HL-60 (cell line): Measurements from ENCODE around the gene APC2.

Experiments
- DNase-seq, 2 experiments: peaks; one replicate each; pipeline ENCODE4 v3.0.0-alpha.2; 2010 to 2020; ENCODE audit warnings: low read depth in 1 of 2, low spot score in 1 of 2
- H3K27ac ChIP-seq: fragments of 250-450 bp; sonication (Bioruptor Pico); replicated peaks from 2 replicates; pipeline ENCODE4 v1.5.1; 2020; ENCODE audit warnings: mild to moderate bottlenecking, moderate library complexity
- H3K27me3 ChIP-seq: fragments of 250-450 bp; sonication (Bioruptor Pico); 2 replicates; pipeline ENCODE4 v1.5.1; 2021; ENCODE audit warnings: mild to moderate bottlenecking, moderate library complexity; ENCODE audit not compliant: insufficient read depth, poor library complexity, severe bottlenecking
- H3K4me3 ChIP-seq: replicated peaks from 2 replicates; pipeline ENCODE4 v1.5.1; 2011; ENCODE audit warnings: mild to moderate bottlenecking, control low read depth, low read length; ENCODE audit not compliant: insufficient read depth
- GABPA ChIP-seq: IDR thresholded peaks from 2 replicates; pipeline ENCODE4 v1.6.1; 2012; ENCODE audit warnings: low read depth
- POLR2AphosphoS5 ChIP-seq: IDR thresholded peaks from 2 replicates; pipeline ENCODE4 v1.6.1; 2012; ENCODE audit warnings: low read depth
- SPI1 ChIP-seq: IDR thresholded peaks from 2 replicates; pipeline ENCODE4 v1.6.1; 2012; ENCODE audit warnings: low read depth, mild to moderate bottlenecking, borderline replicate concordance
- TF ChIP-seq, protein P1 (sequence below): IDR thresholded peaks from 2 replicates; pipeline ENCODE4 v1.6.1; 2012; ENCODE audit warnings: low read depth; ENCODE audit not compliant: insufficient replicate concordance
- TF ChIP-seq, protein P2 (sequence below): IDR thresholded peaks from one replicate; pipeline ENCODE4 v1.5.1; 2011; ENCODE audit warnings: low read length, control low read depth, inconsistent platforms; ENCODE audit not compliant: insufficient read depth

Gene APC2

DNA sequence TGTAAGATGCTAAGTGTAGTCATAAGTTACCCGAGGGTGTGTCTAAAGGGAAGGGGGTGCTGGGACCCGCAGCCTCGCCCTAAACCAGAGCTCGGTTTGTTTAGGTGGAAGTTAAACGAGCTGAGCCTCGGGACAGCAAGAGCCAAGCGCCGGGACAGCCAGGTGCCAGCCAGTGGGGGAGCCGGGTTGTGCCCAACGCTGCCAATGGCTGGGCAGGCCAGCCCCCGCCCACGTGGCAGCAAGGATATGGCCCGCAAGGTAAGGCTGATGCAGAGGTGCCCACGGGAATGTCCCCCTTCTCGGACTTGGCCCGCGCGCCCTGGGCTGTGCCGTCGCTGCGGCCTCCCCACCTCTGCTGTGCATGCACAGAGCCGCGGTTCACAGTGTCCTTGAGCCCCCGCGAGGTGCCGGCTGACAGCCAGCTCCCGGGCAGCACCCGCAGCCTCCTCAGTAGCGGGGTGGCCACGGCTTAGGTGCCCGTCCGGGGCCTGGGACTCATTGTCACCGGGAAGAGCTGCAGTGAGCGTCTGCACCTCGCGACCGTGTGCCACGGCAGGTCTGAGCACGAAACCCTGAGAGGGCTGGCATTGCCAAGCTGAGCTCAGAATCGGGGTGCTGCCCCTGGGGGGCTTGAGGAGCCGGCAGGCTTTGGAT is 21.1 kb upstream of the APC2 start:
- Histone ChIP-seq H3K4me3 (no peak overlapping the region), H3K27me3 (no peaks in the 10 kb centered on the region), H3K27ac (no peak overlapping the region)
- DNase-seq = no peak
- no peak; the same call in 1 of the 2 replicates for TF ChIP-seq POLR2AphosphoS5
- no peak for TF ChIP-seq SPI1
- TF ChIP-seq, protein P1, sequence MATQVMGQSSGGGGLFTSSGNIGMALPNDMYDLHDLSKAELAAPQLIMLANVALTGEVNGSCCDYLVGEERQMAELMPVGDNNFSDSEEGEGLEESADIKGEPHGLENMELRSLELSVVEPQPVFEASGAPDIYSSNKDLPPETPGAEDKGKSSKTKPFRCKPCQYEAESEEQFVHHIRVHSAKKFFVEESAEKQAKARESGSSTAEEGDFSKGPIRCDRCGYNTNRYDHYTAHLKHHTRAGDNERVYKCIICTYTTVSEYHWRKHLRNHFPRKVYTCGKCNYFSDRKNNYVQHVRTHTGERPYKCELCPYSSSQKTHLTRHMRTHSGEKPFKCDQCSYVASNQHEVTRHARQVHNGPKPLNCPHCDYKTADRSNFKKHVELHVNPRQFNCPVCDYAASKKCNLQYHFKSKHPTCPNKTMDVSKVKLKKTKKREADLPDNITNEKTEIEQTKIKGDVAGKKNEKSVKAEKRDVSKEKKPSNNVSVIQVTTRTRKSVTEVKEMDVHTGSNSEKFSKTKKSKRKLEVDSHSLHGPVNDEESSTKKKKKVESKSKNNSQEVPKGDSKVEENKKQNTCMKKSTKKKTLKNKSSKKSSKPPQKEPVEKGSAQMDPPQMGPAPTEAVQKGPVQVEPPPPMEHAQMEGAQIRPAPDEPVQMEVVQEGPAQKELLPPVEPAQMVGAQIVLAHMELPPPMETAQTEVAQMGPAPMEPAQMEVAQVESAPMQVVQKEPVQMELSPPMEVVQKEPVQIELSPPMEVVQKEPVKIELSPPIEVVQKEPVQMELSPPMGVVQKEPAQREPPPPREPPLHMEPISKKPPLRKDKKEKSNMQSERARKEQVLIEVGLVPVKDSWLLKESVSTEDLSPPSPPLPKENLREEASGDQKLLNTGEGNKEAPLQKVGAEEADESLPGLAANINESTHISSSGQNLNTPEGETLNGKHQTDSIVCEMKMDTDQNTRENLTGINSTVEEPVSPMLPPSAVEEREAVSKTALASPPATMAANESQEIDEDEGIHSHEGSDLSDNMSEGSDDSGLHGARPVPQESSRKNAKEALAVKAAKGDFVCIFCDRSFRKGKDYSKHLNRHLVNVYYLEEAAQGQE = no peak
- TF ChIP-seq, protein P2, sequence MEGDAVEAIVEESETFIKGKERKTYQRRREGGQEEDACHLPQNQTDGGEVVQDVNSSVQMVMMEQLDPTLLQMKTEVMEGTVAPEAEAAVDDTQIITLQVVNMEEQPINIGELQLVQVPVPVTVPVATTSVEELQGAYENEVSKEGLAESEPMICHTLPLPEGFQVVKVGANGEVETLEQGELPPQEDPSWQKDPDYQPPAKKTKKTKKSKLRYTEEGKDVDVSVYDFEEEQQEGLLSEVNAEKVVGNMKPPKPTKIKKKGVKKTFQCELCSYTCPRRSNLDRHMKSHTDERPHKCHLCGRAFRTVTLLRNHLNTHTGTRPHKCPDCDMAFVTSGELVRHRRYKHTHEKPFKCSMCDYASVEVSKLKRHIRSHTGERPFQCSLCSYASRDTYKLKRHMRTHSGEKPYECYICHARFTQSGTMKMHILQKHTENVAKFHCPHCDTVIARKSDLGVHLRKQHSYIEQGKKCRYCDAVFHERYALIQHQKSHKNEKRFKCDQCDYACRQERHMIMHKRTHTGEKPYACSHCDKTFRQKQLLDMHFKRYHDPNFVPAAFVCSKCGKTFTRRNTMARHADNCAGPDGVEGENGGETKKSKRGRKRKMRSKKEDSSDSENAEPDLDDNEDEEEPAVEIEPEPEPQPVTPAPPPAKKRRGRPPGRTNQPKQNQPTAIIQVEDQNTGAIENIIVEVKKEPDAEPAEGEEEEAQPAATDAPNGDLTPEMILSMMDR = no peak
- TF ChIP-seq GABPA = no peak

DNA sequence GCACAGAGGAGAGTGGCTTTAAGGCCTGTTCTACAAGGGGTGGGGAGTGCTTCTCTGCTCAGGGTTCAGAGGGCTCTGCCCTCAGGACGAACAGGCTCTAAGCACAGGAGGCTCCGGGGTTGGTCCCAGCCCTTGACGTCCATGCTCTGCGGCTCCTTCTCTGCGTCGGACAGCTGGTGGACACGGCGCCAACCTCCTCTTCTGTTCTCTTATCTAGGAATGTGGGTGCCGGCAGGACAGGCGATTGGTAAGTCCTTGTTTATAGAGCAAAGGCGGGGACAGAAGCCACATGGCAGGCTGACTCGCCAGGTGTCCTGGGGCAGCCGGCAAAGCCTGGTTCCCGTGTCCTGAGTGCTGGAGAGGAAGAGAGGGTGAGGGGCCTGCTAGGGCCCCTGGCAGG is 20.2 kb upstream of the APC2 start:
- no peak overlapping the region for H3K4me3 ChIP-seq

DNA sequence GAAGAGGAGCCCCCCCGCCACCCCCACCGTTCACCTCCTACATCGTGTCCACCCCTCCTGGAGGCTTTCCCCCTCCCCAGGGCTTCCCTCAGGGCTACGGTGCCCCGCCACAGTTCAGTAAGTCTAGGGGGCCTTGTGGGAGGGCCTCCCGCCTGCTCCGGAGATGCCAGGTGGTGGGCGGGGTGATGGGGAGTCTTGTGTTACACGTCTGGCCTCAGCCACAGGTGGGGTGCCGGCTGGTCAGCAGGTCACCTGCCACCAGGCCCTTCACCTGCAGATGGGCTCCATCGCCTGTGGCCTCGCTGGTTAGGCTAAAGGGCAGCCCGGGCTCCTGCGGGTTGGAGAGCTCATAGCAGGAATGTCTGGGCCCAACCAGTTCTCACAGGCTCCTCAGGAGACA is 19.7 kb upstream of the APC2 start:
- no peak overlapping the region for H3K27ac ChIP-seq
- no peak overlapping the region for H3K4me3 ChIP-seq
- no peaks in the 10 kb centered on the region for H3K27me3 ChIP-seq
- TF ChIP-seq SPI1 (no peak), GABPA (no peak), POLR2AphosphoS5 (no peak)
- TF ChIP-seq, protein P2 = no peak
- TF ChIP-seq, protein P1 = no peak
- no peak for DNase-seq

More for the DNA sequence above, 20.2 kb upstream of the APC2 start:
- no peak overlapping the region for H3K27ac ChIP-seq
- DNase-seq = no peak
- TF ChIP-seq SPI1 (no peak), GABPA (no peak), POLR2AphosphoS5 (no peak)
- TF ChIP-seq, protein P1 = no peak
- TF ChIP-seq, protein P2 = no peak
- no peaks in the 10 kb centered on the region for H3K27me3 ChIP-seq
